ENCODE measurements around the gene CD96.
A peak's percentile ranks its signal among the peaks of the same experiment; 100 is the strongest.
"Not testable (repeated sequence)": the region's sequence is repeated elsewhere in the genome, so short reads cannot be mapped to it uniquely, and the experiment has no call there.

CD96 gene

DNA sequence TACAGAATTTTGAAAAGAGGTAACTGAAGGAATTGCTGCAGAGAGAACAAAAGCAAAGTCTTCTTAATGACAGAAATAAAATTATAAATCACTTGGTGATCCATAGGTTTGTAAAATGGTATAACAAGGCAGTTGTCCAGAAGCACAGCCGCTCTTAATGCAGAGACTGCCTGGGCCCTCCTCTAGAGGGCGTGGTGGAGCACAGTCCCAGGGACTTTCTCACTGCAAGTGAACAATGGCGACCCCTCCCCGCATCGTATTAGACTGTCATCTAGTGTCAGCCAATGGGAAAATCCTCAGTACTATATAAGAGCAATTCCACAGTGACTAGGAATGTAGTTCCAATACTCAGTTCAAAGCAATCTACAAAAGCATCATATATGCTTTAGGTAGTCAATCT, 79.5 kb downstream of the CD96 start:
- no peak for DNase-seq (ENCODE audit: low spot score)

DNA sequence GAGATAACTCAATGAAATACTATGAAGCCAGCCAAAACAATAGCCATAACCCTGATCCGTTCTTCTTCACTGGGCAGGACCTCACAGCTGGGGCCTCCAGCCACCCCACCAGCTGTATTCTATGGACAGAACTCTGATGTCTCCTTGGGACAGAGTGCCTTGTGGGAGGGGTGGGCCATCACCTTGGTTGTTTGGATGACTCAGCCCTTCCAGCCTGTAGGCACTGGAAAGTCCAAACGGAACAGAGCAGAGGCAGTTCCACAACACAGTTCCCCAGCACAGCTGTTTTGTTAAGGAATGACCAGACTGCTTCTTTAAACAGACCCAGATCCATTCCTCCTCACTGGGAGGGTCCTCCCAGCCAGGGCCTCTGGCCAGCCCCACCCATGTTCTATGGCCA, 85.1 kb downstream of the CD96 start:
- no peak for DNase-seq (ENCODE audit: low spot score)

- DNase-seq (ENCODE audit: low spot score) = not testable (repeated sequence)
Observed at GRCh38 chr3:111629018-111629417, 87.0 kb downstream of the CD96 start.

DNA sequence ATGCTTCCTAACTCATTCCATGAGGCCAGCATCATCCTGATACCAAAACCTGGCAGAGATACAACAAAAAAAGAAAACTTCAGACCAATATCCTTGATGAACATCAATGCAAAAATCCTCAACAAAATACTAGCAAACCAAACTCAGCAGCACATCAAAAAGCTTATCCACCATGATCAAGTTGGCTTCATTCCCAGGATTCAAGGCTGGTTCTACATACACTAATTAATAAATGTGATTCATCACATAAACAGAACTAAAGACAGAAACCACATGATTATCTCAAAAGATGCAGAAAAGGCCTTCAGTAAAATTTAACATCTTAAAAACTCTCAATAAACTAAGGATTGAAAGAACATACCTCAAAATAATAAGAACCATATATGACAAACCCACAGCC, 88.6 kb downstream of the CD96 start:
- not testable (repeated sequence) for DNase-seq (ENCODE audit: low spot score)

DNA sequence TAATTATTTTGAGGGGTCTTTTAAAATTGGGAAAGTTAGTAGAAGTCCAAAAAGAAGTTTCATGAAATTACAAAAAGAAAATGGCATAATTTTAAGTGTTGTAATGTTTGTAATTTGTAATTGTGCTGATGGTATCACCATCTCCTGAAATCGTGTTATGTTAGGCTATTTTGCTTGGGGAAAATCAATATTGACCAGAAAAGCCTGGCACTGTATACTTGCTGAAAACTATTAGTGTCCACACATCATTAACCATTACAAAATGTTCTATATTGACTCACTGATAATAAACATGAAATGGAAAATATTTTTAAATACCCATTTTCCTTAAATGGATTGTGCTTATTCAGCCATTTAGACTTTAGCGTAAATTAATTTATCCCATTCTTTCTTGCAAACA, 93.4 kb downstream of the CD96 start:
- no peak for DNase-seq (ENCODE audit: low spot score)

DNA sequence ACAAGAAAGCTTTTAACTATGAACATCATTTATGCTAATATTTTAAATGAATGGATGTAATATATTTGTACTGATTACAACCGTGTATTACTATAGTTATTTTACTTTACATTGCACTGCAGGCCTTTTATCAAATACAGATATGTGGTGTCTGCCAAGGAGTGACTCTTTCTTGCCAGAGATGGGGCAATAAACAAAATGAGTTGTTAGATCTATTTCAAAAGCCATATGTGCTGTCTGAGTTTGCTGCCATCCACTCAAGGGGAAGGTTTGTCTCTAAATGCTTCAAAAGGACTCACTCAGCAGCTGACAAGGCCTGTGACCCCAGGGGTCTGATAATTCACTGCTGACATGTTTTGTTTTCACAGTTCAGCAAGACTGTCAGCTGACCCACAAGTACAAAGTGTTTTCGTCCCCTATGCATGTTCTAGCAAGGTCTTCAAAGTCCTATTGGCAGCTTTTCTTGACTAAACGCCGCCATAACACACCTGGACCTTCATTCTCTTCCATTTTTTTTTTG, 94.4 kb downstream of the CD96 start:
- DNase-seq (ENCODE audit: low spot score) = no peak

DNA sequence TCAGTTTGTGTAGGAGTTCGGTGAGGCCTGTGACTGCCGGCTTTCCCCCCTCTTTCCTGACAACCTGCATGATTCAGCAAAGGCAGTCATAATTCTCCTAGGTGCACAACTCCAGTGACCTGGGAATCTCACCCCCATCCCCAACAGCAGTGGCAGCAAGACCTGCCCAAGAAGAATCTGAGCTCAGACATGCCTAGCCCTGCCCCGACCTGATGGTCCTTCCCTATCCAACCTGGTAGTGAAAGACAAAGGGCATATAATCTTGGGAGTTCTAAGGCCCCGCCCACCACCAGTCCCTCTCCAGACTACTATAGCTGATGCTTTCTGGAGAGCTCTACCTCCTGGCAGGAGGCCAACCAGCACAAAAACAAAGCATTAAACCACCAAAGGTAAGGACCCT, 97.3 kb downstream of the CD96 start:
- no peak for DNase-seq (ENCODE audit: low spot score)

DNA sequence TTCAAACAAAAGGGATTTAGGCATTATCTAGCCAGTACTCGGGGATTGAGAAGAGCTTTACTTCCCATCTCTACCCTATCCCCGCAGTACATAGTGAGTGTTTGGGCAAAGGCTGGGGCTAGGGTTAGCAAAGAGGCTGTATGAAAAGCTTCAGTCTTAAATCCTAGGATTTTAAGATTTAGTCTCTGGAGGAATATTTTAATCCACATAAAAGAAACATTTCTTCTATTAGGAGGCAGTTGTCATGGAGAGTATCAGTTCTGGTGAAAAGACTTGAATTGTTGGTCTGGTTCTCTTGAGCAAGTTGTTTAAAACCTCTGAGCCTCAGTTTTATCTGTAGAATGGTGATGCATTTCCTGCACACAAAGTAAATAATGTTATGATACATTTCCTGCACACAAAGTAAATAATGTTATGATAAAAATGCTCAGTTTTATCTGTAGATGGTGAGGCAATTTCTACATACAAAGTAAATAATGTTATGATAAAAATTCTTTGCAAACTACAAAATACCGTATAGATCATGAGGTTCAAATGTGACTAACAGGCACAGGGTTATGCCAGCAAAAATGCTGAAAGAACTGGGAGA, 107.1 kb downstream of the CD96 start:
- DNase-seq (ENCODE audit: low spot score) = no peak

GRCh38 chr3:111650378-111651275, 108.6 kb downstream of the CD96 start:
- DNase-seq (ENCODE audit: low spot score) = no peak

GRCh38 chr3:111652492-111653180, 110.6 kb downstream of the CD96 start:
- no peak for DNase-seq (ENCODE audit: low spot score)

GRCh38 chr3:111653766-111654165, 111.8 kb downstream of the CD96 start:
- no peak for DNase-seq (ENCODE audit: low spot score)

- DNase-seq (ENCODE audit: low spot score) = no peak
Observed at GRCh38 chr3:111662012-111662411, 120.0 kb downstream of the CD96 start.

- DNase-seq (ENCODE audit: low spot score) = no peak
Observed at GRCh38 chr3:111662907-111663306, 120.9 kb downstream of the CD96 start.

DNA sequence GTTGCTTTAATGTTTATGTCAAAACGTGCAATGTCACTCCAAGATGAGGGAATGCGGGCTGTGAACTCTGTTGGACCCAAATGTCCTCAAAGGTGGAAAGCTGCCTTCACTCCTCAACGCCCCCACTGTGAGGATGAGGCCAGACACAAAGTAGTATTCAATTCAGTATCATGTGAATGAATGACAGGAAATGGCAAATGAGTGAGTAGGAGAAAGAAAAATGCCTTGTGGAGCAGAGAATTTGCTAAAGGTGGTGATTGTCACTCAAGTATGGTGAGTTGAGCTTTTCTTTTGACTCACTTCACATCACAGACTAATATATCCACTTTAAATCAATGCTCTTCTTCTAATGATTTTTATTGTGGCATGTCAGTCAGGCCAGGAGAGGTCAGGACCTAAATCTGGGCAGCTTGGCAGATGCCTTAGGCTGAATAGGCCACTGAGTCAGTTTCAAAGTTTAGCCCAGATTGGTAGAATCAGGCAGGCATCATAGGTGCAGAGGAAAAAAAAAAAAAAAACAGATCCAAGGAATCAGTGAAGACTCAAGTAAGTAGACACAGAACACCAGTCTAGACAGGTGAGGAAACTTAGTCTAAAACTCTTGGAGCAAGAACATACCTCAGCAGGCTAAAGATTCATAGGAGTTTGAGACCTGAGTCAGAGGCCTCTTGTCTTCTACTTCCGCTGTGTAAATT, 124.2 kb downstream of the CD96 start:
- no peak for DNase-seq (ENCODE audit: low spot score)

DNA sequence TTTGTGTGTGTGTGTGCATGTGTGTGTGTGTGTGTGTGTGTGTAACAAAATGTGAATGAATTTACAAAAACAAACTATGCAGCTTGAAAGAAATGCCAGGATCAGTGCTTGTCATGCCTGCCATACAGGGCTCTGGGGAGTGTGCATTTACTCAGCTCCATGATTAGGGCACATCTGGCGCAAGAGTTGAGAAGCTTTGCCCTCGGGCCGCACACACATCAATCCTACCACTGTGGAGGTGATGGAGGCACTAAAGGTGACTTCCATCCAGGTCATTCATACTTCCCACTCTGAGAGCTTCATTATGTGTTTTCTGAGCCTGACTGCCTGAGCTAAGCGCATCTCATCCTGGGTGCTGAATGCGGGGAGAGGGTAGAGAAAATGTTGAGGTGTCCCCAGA, 125.2 kb downstream of the CD96 start:
- no peak for DNase-seq (ENCODE audit: low spot score)

GRCh38 chr3:111667621-111668239, 125.7 kb downstream of the CD96 start:
- DNase-seq (ENCODE audit: low spot score) = peak; percentile 86

- no peak for DNase-seq (ENCODE audit: low spot score)
Observed at GRCh38 chr3:111668326-111668725, 126.3 kb downstream of the CD96 start.

- DNase-seq (ENCODE audit: low spot score) = peak; percentile 40
Observed at GRCh38 chr3:111668888-111669488, 127.0 kb downstream of the CD96 start.

DNA sequence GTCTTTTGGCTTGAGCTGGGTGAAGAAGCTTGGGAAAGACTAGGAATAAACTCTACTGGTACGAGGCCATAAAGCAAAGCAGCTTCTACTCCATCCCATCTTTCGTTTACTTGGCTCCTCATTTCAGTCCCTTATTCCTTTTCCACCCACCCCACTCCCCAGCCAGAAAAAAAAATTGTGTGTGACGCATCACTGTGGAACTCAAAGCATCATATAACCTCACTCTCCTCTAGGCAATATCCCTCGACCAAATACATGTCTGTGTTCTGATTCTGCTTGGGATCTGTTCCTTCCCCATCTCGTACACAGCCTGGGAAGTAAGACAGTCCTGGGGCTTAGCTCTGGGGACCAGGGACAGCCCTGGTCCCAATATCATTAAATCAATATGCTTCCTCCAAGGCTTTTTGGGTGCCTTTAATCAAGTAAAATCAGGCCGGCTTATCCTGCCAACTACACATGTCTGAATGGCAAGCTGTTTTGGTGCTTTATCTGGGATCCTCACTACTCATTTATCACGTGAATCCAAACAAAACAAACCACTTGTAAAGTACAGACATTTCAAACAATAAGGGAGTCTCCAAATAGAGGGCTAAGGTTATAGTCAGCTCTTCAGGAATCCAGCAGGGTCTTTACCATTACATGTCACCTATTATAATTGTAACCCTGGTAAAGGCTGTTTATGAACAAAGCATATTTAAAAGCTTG, 128.1 kb downstream of the CD96 start:
- no peak for DNase-seq (ENCODE audit: low spot score)

DNA sequence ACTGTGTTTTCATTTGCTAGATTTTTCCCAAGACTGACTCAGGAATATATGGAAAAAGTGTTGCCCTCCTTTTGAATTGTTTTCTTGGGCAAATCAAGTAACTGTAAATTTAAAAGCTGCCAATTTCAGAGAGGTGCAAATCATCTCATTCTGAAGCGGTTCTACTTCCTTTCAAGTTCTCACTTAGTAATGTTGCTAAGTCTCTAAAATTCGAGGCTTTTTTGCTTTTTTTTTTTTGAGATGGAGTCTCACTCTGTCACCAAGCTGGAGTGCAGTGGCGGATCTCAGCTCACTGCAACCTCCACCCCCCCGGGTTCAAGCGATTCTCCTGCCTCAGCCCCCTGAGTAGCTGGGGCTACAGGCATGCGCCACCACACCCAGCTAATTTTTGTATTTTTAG, 130.5 kb downstream of the CD96 start:
- DNase-seq (ENCODE audit: low spot score) = not testable (repeated sequence)

DNA sequence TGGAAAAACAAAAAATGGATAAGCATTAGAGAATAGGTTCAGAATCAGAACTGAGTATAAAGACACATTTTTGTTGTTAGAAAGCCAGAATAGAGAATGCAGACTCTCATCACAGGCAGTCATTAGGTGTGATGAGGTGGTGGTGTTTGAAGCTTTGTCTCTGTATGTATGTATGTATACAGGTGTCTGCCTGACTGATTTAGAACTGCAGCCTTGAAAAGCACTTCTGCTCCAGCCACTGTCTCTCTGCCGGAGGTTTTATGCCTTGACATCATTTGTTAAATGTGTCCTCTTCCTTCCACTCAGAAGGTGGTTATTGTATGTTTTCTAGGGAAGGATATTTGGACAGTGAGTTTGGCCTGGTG, 133.8 kb downstream of the CD96 start:
- peak; percentile 12 for DNase-seq (ENCODE audit: low spot score)

Data from CD4-positive, alpha-beta T cell treated with Interleukin-6 at 100 ng/mL for 8 hours (primary cell).